NCI-H1417 (cell line): ENCODE results near the gene SIPA1L3.
A peak's percentile ranks its signal among the peaks of the same experiment; 100 is the strongest.
"Not testable (repeated sequence)": the region's sequence is repeated elsewhere in the genome, so short reads cannot be mapped to it uniquely, and the experiment has no call there.

Source experiments
- DNase-seq, 3 experiments: peaks; one replicate each; lab custom pipeline; 2025; lab: John Stamatoyannopoulos, UW

Gene SIPA1L3

GRCh38 chr19:38065775-38066174 lies 158.8 kb downstream of the SIPA1L3 start:
- DNase-seq = not testable (repeated sequence)

- peak; percentile 40 to 74 (median 68) for DNase-seq
Observed at GRCh38 chr19:38068826-38069225, 161.8 kb downstream of the SIPA1L3 start.

DNA sequence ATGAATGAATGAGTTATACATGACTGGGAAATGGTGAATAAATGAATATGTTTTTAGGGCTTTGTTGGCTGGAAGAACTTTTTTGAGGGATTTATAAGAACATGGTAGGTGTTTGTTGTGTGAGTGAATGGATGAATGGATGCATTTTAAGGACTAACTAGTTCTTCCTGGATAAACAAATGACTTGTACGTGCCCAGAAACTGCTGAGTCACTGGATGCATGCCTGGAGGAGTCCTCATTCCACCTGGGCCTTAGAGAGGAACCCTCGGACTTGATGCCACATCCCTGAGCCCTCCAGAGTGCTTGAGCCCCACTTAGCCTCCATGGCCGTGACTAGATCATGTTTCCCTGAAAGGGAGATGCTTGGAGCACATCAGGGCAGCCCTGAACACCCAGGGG lies 163.6 kb downstream of the SIPA1L3 start:
- peak in 1 of 3 experiments; percentile 88 for DNase-seq

DNA sequence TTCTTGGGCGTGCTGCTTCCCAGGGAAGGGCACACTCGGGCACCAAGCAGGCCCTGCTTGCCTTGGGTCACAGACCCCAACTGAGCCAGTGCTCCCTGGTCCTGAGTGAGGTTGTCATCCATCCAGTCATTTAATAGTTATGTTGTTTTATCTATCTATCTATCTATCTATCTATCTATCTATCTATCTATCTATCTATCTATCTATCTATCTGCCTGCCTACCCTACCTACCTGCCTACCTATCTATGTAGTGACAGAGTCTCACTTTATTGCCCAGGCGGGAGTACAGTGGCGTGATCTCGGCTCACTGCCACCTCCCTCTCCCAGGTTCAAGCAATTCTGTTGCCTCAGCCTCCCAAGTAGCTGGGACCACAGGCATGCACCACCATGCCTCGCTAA lies 164.0 kb downstream of the SIPA1L3 start:
- not testable (repeated sequence) for DNase-seq

- no peak for DNase-seq
Observed at GRCh38 chr19:38071647-38072046, 164.6 kb downstream of the SIPA1L3 start.

- DNase-seq = no peak
Observed at GRCh38 chr19:38072776-38073750, 166.1 kb downstream of the SIPA1L3 start.

- DNase-seq = peak in 1 of 3 experiments; percentile 15
Observed at GRCh38 chr19:38073841-38074685, 167.1 kb downstream of the SIPA1L3 start.

DNA sequence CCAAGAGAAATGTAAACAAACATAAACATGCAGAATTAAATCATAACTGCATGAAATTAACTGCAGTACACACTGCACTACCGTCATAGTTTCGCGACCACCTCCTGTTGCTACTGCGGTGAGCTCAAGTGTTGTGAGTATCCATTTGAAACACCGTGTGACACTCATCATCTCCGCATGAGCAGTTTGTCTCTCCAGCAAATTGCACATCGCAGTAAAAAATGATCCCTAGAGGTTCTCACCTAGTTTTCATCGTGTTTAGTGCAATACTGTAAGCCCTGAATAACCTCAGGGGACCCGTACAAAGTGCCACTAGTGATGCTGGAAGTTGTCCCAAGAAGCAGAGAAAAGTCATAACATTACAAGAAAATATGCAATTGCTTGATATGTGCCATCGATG lies 169.3 kb downstream of the SIPA1L3 start:
- DNase-seq = peak in 2 of 3 experiments; percentile 54 to 96

DNA sequence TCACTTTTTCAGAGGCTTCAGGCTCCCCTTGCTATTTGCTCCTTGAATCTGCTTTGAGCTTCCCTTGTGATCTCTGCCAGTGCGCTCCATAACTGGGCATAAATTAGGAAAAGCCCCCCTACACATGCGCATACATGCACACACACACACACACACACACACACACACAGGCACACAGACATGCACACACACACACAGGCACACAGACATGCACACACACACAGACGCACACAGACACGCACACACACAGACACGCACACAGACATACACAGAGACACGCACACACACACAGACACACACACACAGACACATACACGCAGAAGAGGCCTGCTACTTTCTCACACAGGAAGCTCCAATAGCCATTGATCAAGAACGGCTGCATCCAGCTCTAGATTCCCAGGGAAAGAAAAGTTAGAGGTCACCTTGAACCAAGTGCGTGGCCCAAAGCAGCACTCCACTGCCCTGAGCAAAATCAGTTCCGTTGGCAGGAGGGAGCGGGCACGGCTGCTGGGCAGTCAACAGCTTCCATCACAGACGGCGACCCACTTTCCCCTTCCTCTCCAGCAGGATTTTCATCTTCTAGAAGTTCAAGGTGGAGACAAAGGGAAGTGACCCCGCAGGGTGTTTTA lies 171.4 kb downstream of the SIPA1L3 start:
- DNase-seq = no peak

DNA sequence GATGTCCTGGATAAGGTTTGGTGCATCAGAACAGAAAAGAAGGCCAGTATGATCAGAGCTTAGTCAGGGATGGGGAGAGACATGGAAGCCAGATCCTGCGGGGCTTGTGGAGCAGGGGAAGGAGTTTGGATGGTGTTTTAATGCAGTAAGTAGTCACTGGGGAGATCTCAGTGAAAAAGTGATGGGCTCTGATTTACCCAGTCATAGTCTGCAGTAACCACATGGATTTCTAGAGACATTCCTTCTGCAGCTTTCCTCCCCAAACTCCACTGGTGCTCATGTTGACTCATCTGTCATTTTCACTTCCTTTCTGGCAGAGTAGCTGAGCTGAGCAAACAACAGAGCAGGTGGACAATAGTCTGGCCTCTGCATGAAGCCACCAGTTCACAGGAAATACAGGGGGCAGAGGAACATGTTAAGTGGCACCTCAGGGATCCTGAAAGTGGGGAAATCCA lies 172.9 kb downstream of the SIPA1L3 start:
- peak; percentile 15 to 92 (median 71) for DNase-seq

- no peak for DNase-seq
Observed at GRCh38 chr19:38081547-38082255, 174.7 kb downstream of the SIPA1L3 start.

DNA sequence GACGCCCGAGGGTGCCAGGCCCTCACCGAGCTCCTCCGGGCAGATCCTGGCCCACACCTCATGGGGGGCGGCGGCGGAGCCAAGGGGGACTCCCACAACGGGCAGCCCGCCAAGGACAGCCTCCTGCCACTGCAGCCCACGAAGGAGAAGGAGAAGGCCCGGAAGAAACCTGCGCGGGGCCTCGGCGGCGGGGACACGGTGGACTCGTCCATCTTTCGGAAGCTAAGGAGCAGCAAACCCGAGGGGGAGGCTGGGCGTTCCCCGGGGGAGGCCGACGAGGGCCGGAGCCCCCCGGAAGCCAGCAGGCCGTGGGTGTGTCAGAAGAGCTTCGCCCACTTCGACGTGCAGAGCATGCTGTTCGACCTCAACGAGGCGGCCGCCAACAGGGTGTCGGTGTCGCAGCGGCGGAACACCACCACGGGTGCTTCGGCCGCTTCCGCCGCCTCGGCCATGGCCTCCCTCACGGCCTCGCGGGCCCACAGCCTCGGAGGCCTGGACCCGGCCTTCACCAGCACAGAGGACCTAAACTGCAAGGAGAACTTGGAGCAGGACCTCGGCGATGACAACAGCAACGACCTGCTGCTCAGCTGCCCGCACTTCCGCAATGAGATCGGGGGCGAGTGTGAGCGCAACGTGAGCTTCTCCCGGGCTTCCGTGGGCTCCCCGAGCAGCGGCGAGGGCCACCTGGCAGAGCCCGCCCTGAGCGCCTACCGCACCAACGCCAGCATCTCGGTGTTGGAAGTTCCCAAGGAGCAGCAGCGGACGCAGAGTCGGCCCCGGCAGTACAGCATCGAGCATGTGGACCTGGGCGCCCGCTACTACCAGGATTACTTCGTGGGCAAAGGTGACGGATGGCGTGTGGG lies 175.5 kb downstream of the SIPA1L3 start:
- DNase-seq = no peak

DNA sequence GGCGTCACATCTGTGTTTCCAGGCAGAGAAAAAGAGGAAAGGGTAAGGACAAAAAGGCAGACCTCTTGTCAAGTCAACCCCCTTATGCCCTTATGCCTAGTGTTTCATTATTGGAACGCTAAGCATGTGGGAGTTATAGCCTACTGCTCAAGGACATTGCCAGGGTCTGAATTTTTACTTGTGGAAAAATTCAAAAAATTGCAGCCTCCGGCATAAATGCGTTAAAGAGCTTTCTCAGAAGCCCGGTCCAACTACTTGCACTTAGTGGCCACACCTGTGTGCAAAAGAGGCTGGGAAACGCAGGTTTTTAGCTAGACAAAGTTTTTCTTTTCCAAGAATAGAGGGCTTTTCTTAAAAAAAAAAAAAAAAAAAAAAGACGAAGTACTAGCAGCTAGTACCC lies 177.2 kb downstream of the SIPA1L3 start:
- DNase-seq = no peak

DNA sequence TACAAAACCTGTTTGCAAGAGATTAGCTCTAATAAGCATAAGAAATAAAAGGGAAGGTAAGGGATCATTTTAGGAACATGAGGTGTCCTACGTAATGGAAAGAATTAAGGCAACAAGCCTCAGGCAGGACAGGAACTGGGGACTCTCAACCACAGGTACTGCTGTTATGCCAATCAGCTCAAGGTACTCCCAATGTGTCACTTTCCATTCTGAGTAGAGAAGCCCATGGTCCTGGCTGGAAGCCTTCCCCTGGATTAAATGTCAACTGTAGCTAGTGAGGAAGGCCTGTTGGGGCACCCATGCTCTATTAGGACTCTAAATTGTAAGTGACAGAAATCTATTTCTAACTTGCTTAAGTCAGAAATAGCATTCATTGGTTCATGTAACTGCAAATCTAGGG lies 182.4 kb downstream of the SIPA1L3 start:
- no peak for DNase-seq

DNA sequence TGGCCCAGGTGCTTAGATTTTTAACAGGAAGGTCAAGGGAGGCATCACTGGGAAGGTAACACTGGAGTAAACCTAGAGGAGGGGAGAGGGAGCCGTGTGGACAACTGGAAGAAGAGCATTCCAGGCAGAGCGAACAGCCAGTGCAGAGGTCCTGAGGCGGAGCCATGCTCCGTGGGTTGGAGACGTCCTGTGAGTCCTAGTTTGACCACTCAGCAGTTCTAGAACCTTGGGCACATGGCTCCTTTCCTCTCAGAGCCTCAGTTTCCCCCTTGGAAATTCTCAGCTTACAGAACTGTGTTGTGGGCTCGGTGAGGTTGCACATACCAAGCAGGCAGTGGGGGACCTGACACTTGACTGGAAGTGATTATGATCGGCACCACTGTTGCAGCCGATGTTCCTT lies 186.1 kb downstream of the SIPA1L3 start:
- no peak for DNase-seq

DNA sequence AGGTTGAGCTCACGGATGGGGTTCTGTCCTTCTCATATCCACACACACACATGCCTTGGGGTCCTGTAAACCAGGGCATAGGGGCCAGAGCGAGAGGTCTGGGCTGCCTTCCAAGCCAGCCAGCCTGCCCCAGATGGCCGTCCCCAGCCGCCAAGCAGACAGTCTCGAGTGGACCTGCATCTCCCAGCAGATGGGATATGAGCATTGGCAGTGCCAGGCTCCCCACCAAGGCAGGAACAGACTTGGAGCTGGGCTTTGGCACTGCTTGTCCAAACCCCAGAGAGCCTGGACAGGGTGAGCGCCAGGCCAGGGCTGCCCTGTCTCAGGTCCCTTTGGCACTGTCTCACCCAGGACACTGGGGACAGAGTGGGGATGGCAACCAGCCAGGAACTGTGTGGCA lies 186.6 kb downstream of the SIPA1L3 start:
- no peak for DNase-seq

GRCh38 chr19:38095411-38096308 lies 188.7 kb downstream of the SIPA1L3 start:
- peak; percentile 62 to 86 (median 85) for DNase-seq

GRCh38 chr19:38099966-38100365 lies 193.0 kb downstream of the SIPA1L3 start:
- no peak for DNase-seq

DNA sequence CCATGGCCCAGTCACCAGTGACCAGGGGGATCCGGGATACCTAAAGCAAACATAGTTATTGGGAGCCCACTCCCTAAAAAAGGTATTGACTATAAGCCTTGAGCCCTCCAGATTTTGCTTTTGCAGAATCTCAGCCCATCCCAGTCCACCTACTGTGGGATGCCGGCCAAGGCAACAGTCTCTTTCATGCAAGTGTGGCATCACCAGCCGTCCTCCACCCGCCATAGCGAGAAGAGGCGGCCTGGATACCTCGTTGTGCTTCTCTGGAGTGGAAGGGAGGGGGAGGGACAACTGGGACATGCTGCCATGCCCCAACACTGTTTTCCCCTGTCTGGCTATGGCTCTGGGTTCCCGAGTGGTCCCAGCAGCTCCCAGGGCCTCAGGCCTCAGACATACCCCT lies 193.6 kb downstream of the SIPA1L3 start:
- DNase-seq = no peak
